DND-41 (cell line): Measurements from ENCODE around the gene CSNK2A2.

ENCODE experiments used
- ATAC-seq: fragments of 200-7000 bp; cut with Tn5 transposase; 3 replicates; pipeline ENCODE4 v1.9.1; 2021; ENCODE audit warnings: low read depth; ENCODE audit not compliant: insufficient read depth
- DNase-seq: peaks from one replicate; pipeline ENCODE4 v3.0.0-alpha.2; 2020
- H2AFZ ChIP-seq: 2 replicates; pipeline ENCODE4 v1.6.0; 2012; ENCODE audit warnings: low read depth, low read length
- H3K27ac ChIP-seq: 2 replicates; pipeline ENCODE4 v1.5.1; 2012; ENCODE audit warnings: low read length, inconsistent platforms
- H3K27me3 ChIP-seq: fragments of 200-600 bp; sonication (generic); 2 replicates; pipeline ENCODE4 v1.6.0; 2012; ENCODE audit warnings: low read length, mild to moderate bottlenecking, inconsistent platforms; ENCODE audit not compliant: insufficient read depth, poor library complexity
- H3K36me3 ChIP-seq: 2 replicates; pipeline ENCODE4 v1.5.1; 2012; ENCODE audit warnings: low read length, inconsistent platforms; ENCODE audit not compliant: insufficient read depth
- H3K4me1 ChIP-seq: 2 replicates; pipeline ENCODE4 v1.5.1; 2012; ENCODE audit warnings: mild to moderate bottlenecking, low read length; ENCODE audit not compliant: insufficient read depth
- H3K4me2 ChIP-seq: 2 replicates; pipeline ENCODE4 v1.6.0; 2012; ENCODE audit warnings: mild to moderate bottlenecking, moderate library complexity, low read length, inconsistent platforms; ENCODE audit not compliant: insufficient read depth
- H3K4me3 ChIP-seq, 2 experiments: fragments of 200-600 bp in 1 of 2; shearing (Covaris generic) in 1 of 2; 2 replicates each; pipeline ENCODE4 v1.5.1; 2012 to 2016; ENCODE audit warnings: inconsistent platforms in 2 of 2, low read length in 2 of 2, mild to moderate bottlenecking in 2 of 2, low read depth in 1 of 2, moderate library complexity in 1 of 2
- H3K79me2 ChIP-seq: 2 replicates; pipeline ENCODE4 v1.6.0; 2012; ENCODE audit warnings: low read length, inconsistent platforms; ENCODE audit not compliant: insufficient read depth
- H3K9ac ChIP-seq: 2 replicates; pipeline ENCODE4 v1.6.0; 2012; ENCODE audit warnings: low read depth, mild to moderate bottlenecking, inconsistent platforms, low read length, moderate library complexity
- H3K9me3 ChIP-seq: 2 replicates; pipeline ENCODE4 v1.5.1; 2012; ENCODE audit warnings: low read length, moderate library complexity, mild to moderate bottlenecking, inconsistent platforms; ENCODE audit not compliant: insufficient read depth, severe bottlenecking
- H4K20me1 ChIP-seq: 2 replicates; pipeline ENCODE4 v1.6.0; 2012; ENCODE audit warnings: low read length; ENCODE audit not compliant: insufficient read depth
- EZH2 ChIP-seq: IDR thresholded peaks from 3 replicates; pipeline ENCODE4 v1.6.1; 2012; ENCODE audit warnings: borderline replicate concordance, low read depth, mild to moderate bottlenecking, moderate library complexity, low read length, inconsistent platforms; ENCODE audit not compliant: severe bottlenecking
- TF ChIP-seq, protein P1 (sequence below): IDR thresholded peaks from 2 replicates; pipeline ENCODE4 v1.5.1; 2012; ENCODE audit warnings: borderline replicate concordance, low read length, moderate library complexity, mild to moderate bottlenecking; ENCODE audit not compliant: poor library complexity, severe bottlenecking; ENCODE audit errors: extremely low read depth

The CSNK2A2 gene

DNA sequence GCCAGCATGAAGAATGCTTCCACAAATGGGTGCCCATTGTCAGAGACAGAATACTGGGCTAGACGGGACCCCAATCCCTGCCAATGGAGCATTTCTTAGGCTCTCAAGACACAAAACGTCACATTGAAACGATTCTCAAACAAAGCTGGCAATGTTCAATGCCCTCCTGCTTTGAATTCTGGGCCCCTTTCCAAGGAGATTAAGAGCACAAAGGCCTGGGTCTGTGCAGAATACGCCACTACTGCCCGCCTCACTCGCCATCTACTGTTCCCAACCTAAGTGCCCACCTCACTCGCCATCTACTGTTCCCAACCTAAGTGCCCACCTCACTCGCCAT lies 78.4 kb downstream of the CSNK2A2 start:
- H3K4me3 ChIP-seq, result no peak overlapping the region
- peaks cover 41% of the 10 kb centered on the region for H3K36me3 ChIP-seq
- H4K20me1 ChIP-seq, result peaks cover 91% of the 10 kb centered on the region
- peaks cover 21% of the 10 kb centered on the region for H3K4me1 ChIP-seq
- no peaks in the 10 kb centered on the region for H3K9me3 ChIP-seq
- DNase-seq, result no peak
- H3K9ac ChIP-seq, result no peak overlapping the region
- no peak for TF ChIP-seq EZH2
- TF ChIP-seq, protein P1, sequence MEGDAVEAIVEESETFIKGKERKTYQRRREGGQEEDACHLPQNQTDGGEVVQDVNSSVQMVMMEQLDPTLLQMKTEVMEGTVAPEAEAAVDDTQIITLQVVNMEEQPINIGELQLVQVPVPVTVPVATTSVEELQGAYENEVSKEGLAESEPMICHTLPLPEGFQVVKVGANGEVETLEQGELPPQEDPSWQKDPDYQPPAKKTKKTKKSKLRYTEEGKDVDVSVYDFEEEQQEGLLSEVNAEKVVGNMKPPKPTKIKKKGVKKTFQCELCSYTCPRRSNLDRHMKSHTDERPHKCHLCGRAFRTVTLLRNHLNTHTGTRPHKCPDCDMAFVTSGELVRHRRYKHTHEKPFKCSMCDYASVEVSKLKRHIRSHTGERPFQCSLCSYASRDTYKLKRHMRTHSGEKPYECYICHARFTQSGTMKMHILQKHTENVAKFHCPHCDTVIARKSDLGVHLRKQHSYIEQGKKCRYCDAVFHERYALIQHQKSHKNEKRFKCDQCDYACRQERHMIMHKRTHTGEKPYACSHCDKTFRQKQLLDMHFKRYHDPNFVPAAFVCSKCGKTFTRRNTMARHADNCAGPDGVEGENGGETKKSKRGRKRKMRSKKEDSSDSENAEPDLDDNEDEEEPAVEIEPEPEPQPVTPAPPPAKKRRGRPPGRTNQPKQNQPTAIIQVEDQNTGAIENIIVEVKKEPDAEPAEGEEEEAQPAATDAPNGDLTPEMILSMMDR, result no peak
- no peak overlapping the region for H2AFZ ChIP-seq
- ATAC-seq, result no peak
- H3K27me3 ChIP-seq, result no peaks in the 10 kb centered on the region
- H3K79me2 ChIP-seq, result peaks cover 87% of the 10 kb centered on the region
- no peak overlapping the region for H3K27ac ChIP-seq
- no peak overlapping the region for H3K4me2 ChIP-seq

DNA sequence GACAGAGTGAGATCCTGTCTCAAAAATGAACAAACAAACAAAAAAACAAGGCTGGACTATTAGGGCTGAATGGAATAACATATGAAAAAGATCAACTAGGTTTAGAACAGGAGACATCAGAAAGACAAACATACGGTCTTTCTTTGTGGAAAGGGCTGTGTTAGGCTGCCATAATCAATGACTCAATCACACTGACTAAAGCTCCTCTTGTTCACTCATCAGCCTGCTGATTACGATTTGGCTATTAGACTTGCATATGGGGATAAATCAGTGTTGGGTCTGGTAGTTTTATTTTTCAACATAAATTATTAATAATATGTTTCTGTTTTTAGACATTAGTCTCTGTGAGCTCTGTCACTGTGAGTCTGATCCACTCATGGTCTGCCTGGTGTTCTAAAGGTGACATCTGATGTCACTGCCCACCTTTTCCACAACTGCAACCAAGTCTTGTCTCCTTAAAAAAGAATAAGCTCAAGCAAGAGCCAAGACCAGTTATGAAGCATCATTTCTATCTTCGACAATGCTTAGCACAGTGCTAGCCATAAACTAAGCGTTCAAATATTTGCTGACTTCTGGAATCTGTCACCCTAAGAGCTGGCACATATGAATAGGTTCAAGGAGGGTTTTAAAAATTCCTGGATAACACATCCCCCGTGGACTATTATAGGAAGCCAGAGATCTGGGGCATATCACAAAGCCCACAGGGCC lies 79.0 kb downstream of the CSNK2A2 start:
- DNase-seq (no peak), ATAC-seq (no peak)
- H3K4me2 ChIP-seq, result no peak overlapping the region
- H2AFZ ChIP-seq, result no peak overlapping the region
- H3K27me3 ChIP-seq, result no peaks in the 10 kb centered on the region
- peaks cover 15% of the 10 kb centered on the region for H3K4me1 ChIP-seq
- peaks cover 41% of the 10 kb centered on the region for H3K36me3 ChIP-seq
- no peaks in the 10 kb centered on the region for H3K9me3 ChIP-seq
- H4K20me1 ChIP-seq, result peaks cover 86% of the 10 kb centered on the region
- peaks cover 82% of the 10 kb centered on the region for H3K79me2 ChIP-seq
- H3K9ac ChIP-seq, result no peak overlapping the region
- no peak overlapping the region for H3K27ac ChIP-seq
- no peak overlapping the region for H3K4me3 ChIP-seq
- TF ChIP-seq, protein P1, result no peak
- TF ChIP-seq EZH2, result no peak

DNA sequence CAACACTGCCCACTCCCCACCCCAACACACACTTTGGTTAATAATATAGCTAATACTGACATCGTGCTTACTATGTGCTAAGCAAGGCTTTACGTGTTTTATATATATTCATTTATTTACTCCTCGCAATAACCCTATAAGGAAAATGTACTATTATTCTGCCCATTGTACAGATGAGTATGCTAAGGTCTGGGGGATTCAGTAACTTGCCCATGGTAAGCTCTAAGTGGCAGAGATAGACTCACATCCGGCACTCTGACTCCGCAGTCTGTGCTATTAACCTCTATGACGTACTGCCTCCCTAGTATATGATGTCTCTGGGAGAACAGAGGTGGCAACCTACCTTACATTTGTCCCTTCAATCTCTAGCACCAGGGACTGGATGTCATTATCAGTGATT lies 81.4 kb downstream of the CSNK2A2 start:
- Histone ChIP-seq H3K4me3 (no peak overlapping the region), H2AFZ (no peak overlapping the region), H3K36me3 (peaks cover 56% of the 10 kb centered on the region), H4K20me1 (peaks cover 66% of the 10 kb centered on the region), H3K9me3 (no peaks in the 10 kb centered on the region), H3K79me2 (peaks cover 58% of the 10 kb centered on the region), H3K4me2 (no peak overlapping the region), H3K4me1 (peaks cover 2% of the 10 kb centered on the region; the same call in 1 of the 2 replicates), H3K27ac (no peak overlapping the region), H3K9ac (no peak overlapping the region), H3K27me3 (no peaks in the 10 kb centered on the region)
- ATAC-seq (no peak), DNase-seq (no peak)
- TF ChIP-seq, protein P1, result no peak
- TF ChIP-seq EZH2, result no peak

- Histone ChIP-seq H3K36me3 (peaks cover 56% of the 10 kb centered on the region), H3K79me2 (peaks cover 53% of the 10 kb centered on the region), H3K27ac (no peak overlapping the region), H3K4me3 (no peak overlapping the region), H3K9me3 (no peaks in the 10 kb centered on the region), H3K4me2 (no peak overlapping the region), H3K27me3 (no peaks in the 10 kb centered on the region), H2AFZ (no peak overlapping the region), H4K20me1 (peaks cover 62% of the 10 kb centered on the region), H3K4me1 (no peaks in the 10 kb centered on the region), H3K9ac (no peak overlapping the region)
- DNase-seq (no peak), ATAC-seq (no peak)
- no peak for TF ChIP-seq EZH2
- TF ChIP-seq, protein P1, result no peak
Measured at GRCh38 chr16:58116081-58116480, 81.8 kb downstream of the CSNK2A2 start.
